Activated naive CD4-positive, alpha-beta T cell treated with anti-CD3 and anti-CD28 coated beads for 36 hours (primary cell): ENCODE results near the gene FBLN7. TPM values are rescaled to one million over a fixed set of nuclear protein-coding genes. Genes with fewer than 3 reads are reported as not detected.
"Not testable (repeated sequence)": the region's sequence is repeated elsewhere in the genome, so short reads cannot be mapped to it uniquely, and the experiment has no call there.

Experiments
- CTCF ChIA-PET: fragments of 350-600 bp; sonication (Branson Sonifier 250); formaldehyde crosslinking; loops from one replicate; lab custom pipeline; 2021; ENCODE audit warnings: antibody characterized with exemption; lab: Charles Lee
- DNase-seq: peaks from one replicate; pipeline ENCODE4 v3.0.0-alpha.2; 2020
- H3K27ac Mint-ChIP-seq: one replicate; pipeline ENCODE4 v1.8.0; 2021; ENCODE audit warnings: mild to moderate bottlenecking, mixed read lengths
- H3K27me3 Mint-ChIP-seq: one replicate; pipeline ENCODE4 v1.8.0; 2021; ENCODE audit warnings: low read depth, mixed read lengths
- H3K36me3 Mint-ChIP-seq: one replicate; pipeline ENCODE4 v1.8.0; 2021; ENCODE audit warnings: low read depth, mixed read lengths
- H3K4me1 Mint-ChIP-seq: one replicate; pipeline ENCODE4 v1.8.0; 2021; ENCODE audit warnings: low read depth, mixed read lengths
- H3K4me3 Mint-ChIP-seq: one replicate; pipeline ENCODE4 v1.8.0; 2021; ENCODE audit warnings: mild to moderate bottlenecking, moderate library complexity, mixed read lengths
- H3K9me3 Mint-ChIP-seq: one replicate; pipeline ENCODE4 v1.8.0; 2021; ENCODE audit warnings: mixed read lengths
- intact Hi-C: fragments of 100-400 bp; cut with micrococcal nuclease; formaldehyde crosslinking; loops from one replicate; pipeline ENCODE4 v1.15.1; 2023
- total RNA-seq, 2 experiments: library from RNA; stranded (reverse); gene quantifications; one replicate each; pipeline ENCODE4 v1.2.3, GENCODE V29; 2021

The FBLN7 gene
- total RNA-seq, 2 experiments from 2014 or later = 34.5 to 39.0 TPM

GRCh38 chr2:112121682-112122254, 16.4 kb upstream of the FBLN7 start:
- peak; percentile 75 for DNase-seq
- intact Hi-C loops = loop anchor here (1.0 to 5.0 kb wide), 5 partner anchors 61 to 461 kb away; partner anchors contain the start of gene ZC3H8
- Mint-ChIP-seq H3K36me3 (peaks cover 1% of the 10 kb centered on the region), H3K27me3 (no peaks in the 10 kb centered on the region), H3K4me3 (no peak overlapping the region), H3K4me1 (peaks cover 15% of the 10 kb centered on the region), H3K27ac (no peak overlapping the region), H3K9me3 (no peaks in the 10 kb centered on the region)
- CTCF ChIA-PET = interaction anchor here (0.6 to 2.6 kb wide), 32 partner anchors 11 to 334 kb away, joined by 3 to 15 read pairs (median 4); partner anchors contain the start of genes FBLN7 and RGPD8

- H3K27ac Mint-ChIP-seq = no peak overlapping the region
- no peaks in the 10 kb centered on the region for H3K27me3 Mint-ChIP-seq
- intact Hi-C loops = no loop called here
- CTCF ChIA-PET = no interaction called here
- no peak for DNase-seq
- peaks cover 1% of the 10 kb centered on the region for H3K36me3 Mint-ChIP-seq
- peaks cover 8% of the 10 kb centered on the region for H3K9me3 Mint-ChIP-seq
- peaks cover 6% of the 10 kb centered on the region for H3K4me1 Mint-ChIP-seq
- H3K4me3 Mint-ChIP-seq = no peak overlapping the region
Observed at GRCh38 chr2:112129060-112129459, 9.1 kb upstream of the FBLN7 start.

GRCh38 chr2:112133344-112133743, 4.8 kb upstream of the FBLN7 start:
- CTCF ChIA-PET = interaction anchor here (0.6 kb wide), 1 partner anchor 12 kb away, joined by 3 read pairs; no protein-coding TSS in a partner anchor
- Mint-ChIP-seq H3K4me3 (no peak overlapping the region), H3K27me3 (peaks cover 13% of the 10 kb centered on the region), H3K4me1 (peaks cover 14% of the 10 kb centered on the region), H3K27ac (no peak overlapping the region), H3K36me3 (no peaks in the 10 kb centered on the region), H3K9me3 (peaks cover 7% of the 10 kb centered on the region)
- intact Hi-C loops = no loop called here
- no peak for DNase-seq

GRCh38 chr2:112134120-112134519, 4.1 kb upstream of the FBLN7 start:
- H3K4me1 Mint-ChIP-seq = peaks cover 14% of the 10 kb centered on the region
- CTCF ChIA-PET = interaction anchor here (0.6 kb wide), 1 partner anchor 12 kb away, joined by 3 read pairs; no protein-coding TSS in a partner anchor
- H3K36me3 Mint-ChIP-seq = no peaks in the 10 kb centered on the region
- no peak overlapping the region for H3K4me3 Mint-ChIP-seq
- intact Hi-C loops = loop anchor here (2.0 kb wide), 1 partner anchor 21 kb away; no protein-coding TSS in a partner anchor
- no peak overlapping the region for H3K27ac Mint-ChIP-seq
- H3K27me3 Mint-ChIP-seq = peaks cover 16% of the 10 kb centered on the region
- no peak for DNase-seq
- H3K9me3 Mint-ChIP-seq = peaks cover 6% of the 10 kb centered on the region

GRCh38 chr2:112136096-112136495, 2.1 kb upstream of the FBLN7 start:
- no peak overlapping the region for H3K27ac Mint-ChIP-seq
- DNase-seq = no peak
- H3K9me3 Mint-ChIP-seq = peaks cover 6% of the 10 kb centered on the region
- intact Hi-C loops = loop anchor here (5.0 kb wide), 2 partner anchors 51 to 121 kb away; partner anchors contain the start of gene ZC3H8
- H3K36me3 Mint-ChIP-seq = no peaks in the 10 kb centered on the region
- no peak overlapping the region for H3K4me3 Mint-ChIP-seq
- peaks cover 14% of the 10 kb centered on the region for H3K4me1 Mint-ChIP-seq
- H3K27me3 Mint-ChIP-seq = peaks cover 23% of the 10 kb centered on the region
- CTCF ChIA-PET = no interaction called here

DNA sequence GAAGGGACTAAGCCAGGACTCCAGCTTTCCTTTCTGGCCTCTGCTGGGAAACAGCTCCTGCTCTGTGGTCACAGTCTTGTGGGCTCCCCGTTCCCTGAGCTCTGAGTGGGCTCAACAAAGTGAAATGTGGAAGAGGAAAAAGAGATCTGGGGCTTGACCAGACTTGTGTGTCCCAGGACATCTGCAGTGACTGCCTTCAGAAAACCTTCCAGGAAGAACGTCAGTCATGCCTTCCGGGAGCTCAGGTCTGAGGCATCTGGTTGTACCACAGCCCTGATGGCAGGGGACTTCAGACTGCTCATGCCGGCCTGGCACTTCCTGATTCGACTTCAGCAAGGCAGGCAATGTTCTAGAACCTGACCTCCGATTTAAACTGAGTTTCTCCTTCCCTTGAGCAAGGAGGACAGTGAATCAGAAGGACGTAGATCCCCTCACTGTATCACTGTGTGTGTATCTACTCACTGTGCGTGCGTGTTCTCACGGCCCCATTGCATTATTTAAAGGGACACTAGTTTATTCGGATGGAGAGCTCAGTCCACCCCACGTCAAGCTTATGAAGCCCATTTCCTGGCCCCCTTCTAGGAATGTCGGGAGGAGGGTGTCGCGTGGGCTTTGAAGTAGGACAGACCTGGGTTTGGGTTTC, 548 bp upstream of the FBLN7 start:
- CTCF ChIA-PET = interaction anchor here (1.0 kb wide), 1 partner anchor 16 kb away, joined by 3 read pairs; no protein-coding TSS in a partner anchor
- H3K27me3 Mint-ChIP-seq = peaks cover 23% of the 10 kb centered on the region
- H3K4me1 Mint-ChIP-seq = peaks cover 9% of the 10 kb centered on the region
- DNase-seq = peak; percentile 53
- intact Hi-C loops = loop anchor here (5.0 kb wide), 2 partner anchors 50 to 120 kb away; partner anchors contain the start of gene ZC3H8
- peak overlapping the region; percentile 60 for H3K4me3 Mint-ChIP-seq
- peaks cover 4% of the 10 kb centered on the region for H3K9me3 Mint-ChIP-seq
- H3K27ac Mint-ChIP-seq = peak overlapping the region; percentile 55
- H3K36me3 Mint-ChIP-seq = no peaks in the 10 kb centered on the region

DNA sequence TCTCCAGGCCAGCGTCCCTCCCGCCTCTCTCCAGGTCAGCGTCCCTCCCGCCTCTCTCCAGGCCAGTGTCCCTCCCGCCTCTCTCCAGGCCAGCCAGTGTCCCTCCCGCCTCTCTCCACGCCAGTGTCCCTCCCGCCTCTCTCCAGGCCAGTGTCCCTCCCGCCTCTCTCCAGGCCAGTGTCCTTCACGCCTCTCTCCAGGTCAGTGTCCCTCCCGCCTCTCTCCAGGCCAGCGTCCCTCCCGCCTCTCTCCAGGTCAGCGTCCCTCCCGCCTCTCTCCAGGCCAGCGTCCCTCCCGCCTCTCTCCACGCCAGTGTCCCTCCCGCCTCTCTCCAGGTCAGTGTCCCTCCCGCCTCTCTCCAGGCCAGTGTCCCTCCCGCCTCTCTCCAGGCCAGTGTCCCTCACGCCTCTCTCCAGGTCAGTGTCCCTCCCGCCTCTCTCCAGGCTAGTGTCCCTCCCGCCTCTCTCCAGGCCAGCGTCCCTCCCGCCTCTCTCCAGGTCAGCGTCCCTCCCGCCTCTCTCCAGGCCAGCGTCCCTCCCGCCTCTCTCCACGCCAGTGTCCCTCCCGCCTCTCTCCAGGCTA, 939 bp downstream of the FBLN7 start:
- CTCF ChIA-PET, DNase-seq, H3K4me1 Mint-ChIP-seq, H3K27ac Mint-ChIP-seq, H3K4me3 Mint-ChIP-seq, H3K9me3 Mint-ChIP-seq, H3K36me3 Mint-ChIP-seq: not testable (repeated sequence)
- intact Hi-C loops = loop anchor here (5.0 kb wide), 2 partner anchors 48 to 118 kb away; partner anchors contain the start of gene ZC3H8
- peaks cover 23% of the 10 kb centered on the region for H3K27me3 Mint-ChIP-seq

DNA sequence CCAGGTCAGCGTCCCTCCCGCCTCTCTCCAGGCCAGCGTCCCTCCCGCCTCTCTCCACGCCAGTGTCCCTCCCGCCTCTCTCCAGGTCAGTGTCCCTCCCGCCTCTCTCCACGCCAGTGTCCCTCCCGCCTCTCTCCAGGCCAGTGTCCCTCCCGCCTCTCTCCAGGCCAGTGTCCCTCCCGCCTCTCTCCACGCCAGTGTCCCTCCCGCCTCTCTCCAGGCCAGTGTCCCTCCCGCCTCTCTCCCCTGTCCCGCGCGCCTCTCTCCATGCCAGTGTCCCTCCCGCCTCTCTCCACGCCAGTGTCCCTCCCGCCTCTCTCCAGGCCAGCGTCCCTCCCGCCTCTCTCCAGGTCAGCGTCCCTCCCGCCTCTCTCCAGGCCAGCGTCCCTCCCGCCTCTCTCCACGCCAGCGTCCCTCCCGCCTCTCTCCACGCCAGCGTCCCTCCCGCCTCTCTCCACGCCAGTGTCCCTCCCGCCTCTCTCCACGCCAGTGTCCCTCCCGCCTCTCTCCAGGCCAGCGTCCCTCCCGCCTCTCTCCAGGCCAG, 1.5 kb downstream of the FBLN7 start:
- H3K4me3 Mint-ChIP-seq, DNase-seq, H3K27ac Mint-ChIP-seq, H3K9me3 Mint-ChIP-seq, H3K36me3 Mint-ChIP-seq, H3K4me1 Mint-ChIP-seq: not testable (repeated sequence)
- intact Hi-C loops = loop anchor here (5.0 kb wide), 2 partner anchors 48 to 118 kb away; partner anchors contain the start of gene ZC3H8
- H3K27me3 Mint-ChIP-seq = peaks cover 23% of the 10 kb centered on the region
- CTCF ChIA-PET = interaction anchor here (1.4 kb wide), 1 partner anchor 18 kb away, joined by 6 read pairs; no protein-coding TSS in a partner anchor

GRCh38 chr2:112140205-112140802, 2.1 kb downstream of the FBLN7 start:
- CTCF ChIA-PET = interaction anchor here (0.6 to 1.4 kb wide), 2 partner anchors 19 to 169 kb away, joined by 3 to 6 read pairs; no protein-coding TSS in a partner anchor
- H3K9me3 Mint-ChIP-seq = no peaks in the 10 kb centered on the region
- peaks cover 23% of the 10 kb centered on the region for H3K27me3 Mint-ChIP-seq
- peak overlapping the region; percentile 7 for H3K4me3 Mint-ChIP-seq
- DNase-seq = no peak
- intact Hi-C loops = no loop called here
- H3K36me3 Mint-ChIP-seq = no peaks in the 10 kb centered on the region
- no peak overlapping the region for H3K27ac Mint-ChIP-seq
- H3K4me1 Mint-ChIP-seq = peaks cover 7% of the 10 kb centered on the region

DNA sequence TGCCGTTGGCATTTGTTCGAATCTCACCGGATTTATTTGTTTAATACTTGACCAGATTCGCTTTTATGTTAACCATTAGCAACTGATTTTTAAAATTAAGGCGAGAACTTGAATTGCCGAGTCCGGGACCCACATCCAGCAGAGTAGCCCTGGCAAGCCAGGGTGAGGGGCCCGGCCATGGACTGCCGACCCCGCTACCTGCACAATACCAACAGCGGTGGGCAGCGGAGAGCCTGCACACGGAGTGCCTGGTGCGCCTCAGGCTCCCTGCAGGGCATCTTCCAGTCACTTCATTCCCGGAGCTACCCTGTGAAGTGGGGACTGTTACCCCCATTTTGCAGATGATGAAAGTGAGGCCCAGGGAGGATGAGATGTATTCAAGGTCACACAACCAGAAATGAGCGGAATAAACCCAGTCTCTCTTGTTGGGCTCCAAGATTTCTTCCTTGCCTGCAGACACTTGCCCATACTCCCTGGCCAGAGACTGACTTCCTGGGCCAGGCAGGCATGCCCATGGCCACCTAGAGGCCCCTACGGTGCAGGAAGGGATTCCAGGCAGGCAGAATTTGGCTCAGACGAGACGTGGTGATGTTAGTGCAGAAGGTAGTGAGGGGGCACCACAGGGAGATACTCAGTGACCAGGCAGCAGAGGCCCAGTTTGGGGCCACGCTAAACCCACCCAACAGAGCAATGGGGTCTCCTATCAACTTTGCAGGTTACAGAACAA, 2.9 kb downstream of the FBLN7 start:
- no peak overlapping the region for H3K27ac Mint-ChIP-seq
- CTCF ChIA-PET = interaction anchor here (0.6 to 1.4 kb wide), 2 partner anchors 19 to 169 kb away, joined by 3 to 6 read pairs; no protein-coding TSS in a partner anchor
- H3K36me3 Mint-ChIP-seq = no peaks in the 10 kb centered on the region
- no peak for DNase-seq
- H3K9me3 Mint-ChIP-seq = no peaks in the 10 kb centered on the region
- intact Hi-C loops = no loop called here
- no peak overlapping the region for H3K4me3 Mint-ChIP-seq
- peaks cover 7% of the 10 kb centered on the region for H3K4me1 Mint-ChIP-seq
- peaks cover 23% of the 10 kb centered on the region for H3K27me3 Mint-ChIP-seq

GRCh38 chr2:112141626-112142007, 3.4 kb downstream of the FBLN7 start:
- no peak for DNase-seq
- H3K4me1 Mint-ChIP-seq = peaks cover 7% of the 10 kb centered on the region
- H3K4me3 Mint-ChIP-seq = no peak overlapping the region
- CTCF ChIA-PET = no interaction called here
- no peaks in the 10 kb centered on the region for H3K9me3 Mint-ChIP-seq
- intact Hi-C loops = no loop called here
- H3K27me3 Mint-ChIP-seq = peaks cover 19% of the 10 kb centered on the region
- H3K36me3 Mint-ChIP-seq = no peaks in the 10 kb centered on the region
- no peak overlapping the region for H3K27ac Mint-ChIP-seq
